GM18861 (cell line): Measurements from ENCODE around the gene OR13C5.
"Not testable (repeated sequence)": the region's sequence is repeated elsewhere in the genome, so short reads cannot be mapped to it uniquely, and the experiment has no call there.

Experiments used
- ATAC-seq: cut with Tn5 transposase; IDR thresholded peaks from one replicate; pipeline ENCODE4 v1.9.1; 2021; ENCODE audit not compliant: unreplicated experiment

OR13C5 gene, protein sequence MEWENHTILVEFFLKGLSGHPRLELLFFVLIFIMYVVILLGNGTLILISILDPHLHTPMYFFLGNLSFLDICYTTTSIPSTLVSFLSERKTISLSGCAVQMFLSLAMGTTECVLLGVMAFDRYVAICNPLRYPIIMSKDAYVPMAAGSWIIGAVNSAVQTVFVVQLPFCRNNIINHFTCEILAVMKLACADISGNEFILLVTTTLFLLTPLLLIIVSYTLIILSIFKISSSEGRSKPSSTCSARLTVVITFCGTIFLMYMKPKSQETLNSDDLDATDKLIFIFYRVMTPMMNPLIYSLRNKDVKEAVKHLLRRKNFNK

DNA sequence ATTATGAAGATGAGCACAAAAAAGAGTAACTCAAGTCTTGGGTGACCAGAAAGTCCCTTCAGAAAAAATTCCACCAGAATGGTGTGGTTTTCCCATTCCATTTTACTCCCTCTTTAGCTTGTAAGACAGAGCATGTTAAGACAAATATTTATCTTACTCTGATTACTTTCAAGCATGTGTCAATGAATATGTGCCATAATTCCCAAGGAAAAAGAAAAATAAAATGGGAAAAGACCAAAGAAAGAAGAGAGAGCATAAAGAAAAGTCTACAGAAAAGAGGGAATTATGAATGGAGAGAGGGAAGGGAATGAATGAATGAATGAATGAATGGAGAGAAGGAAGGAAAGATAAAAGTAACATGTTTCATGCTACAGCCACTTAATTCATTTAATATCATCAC, at the start of gene OR13C5:
TSS of gene OR13C5 (minus strand) at position 101 of the 400 bp plus-strand sequence. CDS start at position 101, 0 bp downstream.
- not testable (repeated sequence) for ATAC-seq

DNA sequence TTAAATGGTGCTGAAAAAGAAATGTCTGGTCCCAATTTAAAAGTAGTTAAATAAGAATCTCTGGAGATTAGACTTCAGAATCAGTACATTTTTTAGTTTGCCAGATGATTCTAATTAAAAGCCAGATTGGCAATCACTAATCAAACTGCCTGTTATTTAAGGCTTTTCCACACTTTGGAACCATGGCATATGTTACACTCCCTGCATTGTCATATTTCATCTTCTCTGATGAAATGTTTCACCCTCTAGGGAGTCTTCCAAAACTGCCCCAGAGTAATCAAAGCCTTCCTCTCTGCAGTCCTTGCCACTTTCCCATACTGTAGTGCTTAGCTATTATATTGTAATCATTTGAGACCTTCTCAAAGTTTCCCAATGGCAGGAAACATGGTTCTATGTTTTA, 36.2 kb upstream of the OR13C5 start:
- no peak for ATAC-seq

DNA sequence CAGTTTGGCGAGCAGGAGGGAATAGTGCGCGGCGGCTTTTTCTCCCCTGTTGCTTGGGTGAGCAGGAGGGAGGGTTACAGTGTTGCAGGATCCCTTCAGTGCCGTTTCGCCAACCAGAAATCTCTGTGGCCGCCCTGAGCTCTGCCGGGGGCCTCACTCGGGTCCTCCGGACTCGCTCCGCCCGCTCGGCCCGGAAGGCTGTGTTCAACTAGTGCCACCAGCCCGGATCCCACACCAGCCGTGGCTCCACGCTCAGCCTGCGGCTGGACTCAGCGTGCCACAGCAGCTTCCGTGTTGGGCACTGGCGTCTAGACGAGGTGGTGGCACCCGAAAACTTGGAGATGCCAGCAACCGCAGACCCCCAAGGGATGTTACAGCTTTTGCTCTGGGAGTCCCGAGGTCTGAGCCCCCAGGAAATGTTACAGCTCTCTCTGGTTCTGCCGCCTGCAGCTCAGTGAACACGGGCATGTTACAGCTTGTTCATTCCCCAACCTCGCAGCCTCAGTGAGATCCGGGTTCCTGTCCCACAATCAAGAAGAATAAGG, 34.8 kb upstream of the OR13C5 start:
- no peak for ATAC-seq

DNA sequence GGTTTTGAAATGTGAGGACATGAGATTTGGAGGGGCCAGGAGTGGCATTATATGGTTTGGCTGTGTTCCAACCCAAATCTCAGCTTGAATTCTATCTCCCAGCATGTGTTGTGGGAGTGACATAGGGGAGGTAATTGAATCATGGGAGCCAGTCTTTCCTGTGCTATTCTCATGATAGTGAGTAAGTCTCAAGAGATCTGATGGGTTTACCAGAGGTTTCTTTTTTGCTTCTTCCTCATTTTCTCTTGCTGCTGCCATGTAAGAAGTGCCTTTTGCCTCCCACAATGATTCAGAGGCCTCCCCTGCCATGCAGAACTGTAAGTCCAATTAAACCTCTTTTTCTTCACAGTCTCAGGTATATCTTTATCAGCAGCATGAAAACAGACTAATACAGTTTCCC, 26.8 kb upstream of the OR13C5 start:
- ATAC-seq: not testable (repeated sequence)

DNA sequence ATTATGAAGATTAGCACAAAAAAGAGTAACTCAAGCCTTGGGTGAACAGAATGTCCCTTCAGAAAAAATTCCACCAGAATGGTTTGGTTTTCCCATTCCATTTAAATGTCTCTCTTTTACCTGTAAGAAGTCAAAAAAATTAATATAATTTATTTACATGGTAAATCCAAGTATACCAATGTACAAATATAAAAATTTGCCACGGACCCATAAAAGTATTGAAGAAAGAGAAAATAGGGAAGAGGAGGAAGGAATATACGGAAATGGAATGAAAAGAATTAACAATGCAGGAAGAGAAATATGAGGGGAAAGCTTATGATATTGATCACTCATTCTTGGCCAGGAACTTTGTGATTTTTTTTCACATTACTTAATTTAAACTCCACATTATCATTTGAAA, 18.9 kb upstream of the OR13C5 start, which contains the start of gene OR13C9:
TSS of gene OR13C9 (minus strand) at position 101 of the 400 bp plus-strand sequence. CDS start at position 101, 0 bp downstream.
- ATAC-seq: no peak

DNA sequence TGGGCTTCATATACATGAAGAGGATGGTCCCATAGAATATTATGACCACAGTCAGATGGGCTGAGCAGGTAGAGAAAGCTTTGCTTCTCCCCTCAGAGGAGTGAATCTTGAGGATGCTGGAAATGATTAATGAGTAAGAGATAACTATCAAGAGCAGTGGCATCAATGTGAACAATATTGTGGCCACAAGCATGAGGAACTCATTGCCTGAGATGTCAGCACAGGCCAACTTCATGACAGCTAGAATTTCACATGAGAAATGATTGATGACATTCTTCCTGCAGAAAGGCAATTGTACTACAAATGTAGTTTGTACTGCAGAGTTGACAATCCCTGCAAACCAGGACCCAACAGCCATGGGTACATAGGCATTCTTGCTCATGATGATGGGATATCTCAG, 18.2 kb upstream of the OR13C5 start:
- ATAC-seq: no peak

DNA sequence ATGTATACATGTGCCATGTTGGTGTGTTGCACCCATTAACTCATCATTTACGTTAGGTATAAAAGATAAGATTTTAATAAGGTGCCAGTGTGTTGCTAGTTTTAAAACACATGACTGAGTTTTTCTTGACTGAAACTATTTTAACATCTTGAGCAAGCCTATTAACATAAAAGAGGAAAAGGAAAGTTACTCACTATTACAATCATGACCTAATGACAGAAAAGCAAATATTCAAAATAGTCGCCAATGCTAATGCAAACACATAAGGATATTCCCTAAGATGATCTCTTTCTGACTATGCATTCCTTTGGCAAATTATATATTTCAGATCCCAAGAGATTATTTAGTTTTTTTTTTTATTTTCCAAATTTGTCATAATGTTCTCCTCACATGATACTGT, 12.0 kb upstream of the OR13C5 start:
- ATAC-seq: no peak

DNA sequence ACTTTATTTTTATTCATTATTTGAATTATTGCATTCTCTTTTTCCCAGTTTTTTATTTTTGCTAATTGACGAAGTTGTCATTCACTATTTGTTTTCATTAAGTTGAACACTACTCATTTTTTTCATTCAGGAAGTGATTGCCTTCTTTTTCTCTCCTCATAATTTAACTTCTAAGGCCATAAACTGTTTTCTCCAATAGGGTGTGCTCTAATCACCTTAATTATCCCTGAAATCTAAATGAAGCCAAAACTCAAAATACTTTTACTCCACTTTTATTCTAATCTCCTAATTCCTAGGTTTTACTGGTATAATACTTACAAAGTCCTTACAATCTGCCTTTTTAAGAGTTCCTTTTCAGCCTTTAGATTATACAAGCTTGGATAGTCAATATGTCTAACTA, 9.1 kb upstream of the OR13C5 start:
- ATAC-seq: no peak

DNA sequence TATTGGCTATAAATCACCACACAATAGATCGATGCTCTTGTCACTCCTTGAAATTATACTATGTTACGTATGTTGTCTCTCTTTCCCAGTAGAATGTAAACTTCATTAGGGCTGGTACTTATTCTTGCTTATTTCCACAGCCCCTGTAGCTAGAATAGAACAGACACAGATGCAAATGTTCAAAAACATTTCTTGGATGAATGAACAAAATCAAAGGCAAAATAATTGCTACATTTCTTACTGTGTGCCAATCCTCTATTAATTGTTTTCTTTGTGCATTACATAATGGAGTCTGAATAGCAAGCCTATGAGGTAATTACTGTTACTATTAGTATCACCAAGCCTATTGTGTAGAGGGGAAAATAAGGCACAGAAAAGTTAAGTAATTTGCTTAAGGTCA, 6.9 kb upstream of the OR13C5 start:
- no peak for ATAC-seq

DNA sequence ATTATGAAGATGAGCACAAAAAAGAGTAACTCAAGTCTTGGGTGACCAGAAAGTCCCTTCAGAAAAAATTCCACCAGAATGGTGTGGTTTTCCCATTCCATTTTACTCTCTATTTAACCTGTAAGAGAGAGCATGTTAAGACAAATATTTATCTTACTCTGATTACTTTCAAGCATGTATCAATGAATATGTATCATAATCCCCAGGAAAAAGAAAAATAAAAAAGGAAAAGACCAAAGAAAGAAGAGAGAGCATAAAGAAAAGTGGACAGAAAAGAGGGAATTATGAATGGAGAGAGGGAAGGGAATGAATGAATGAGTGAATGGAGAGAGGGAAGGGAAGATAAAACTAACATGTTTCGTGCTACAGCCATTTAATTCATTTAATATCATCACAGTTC, 6.3 kb upstream of the OR13C5 start, which contains the start of gene OR13C2:
TSS of gene OR13C2 (minus strand) at position 101 of the 400 bp plus-strand sequence. CDS start at position 101, 0 bp downstream.
- not testable (repeated sequence) for ATAC-seq

DNA sequence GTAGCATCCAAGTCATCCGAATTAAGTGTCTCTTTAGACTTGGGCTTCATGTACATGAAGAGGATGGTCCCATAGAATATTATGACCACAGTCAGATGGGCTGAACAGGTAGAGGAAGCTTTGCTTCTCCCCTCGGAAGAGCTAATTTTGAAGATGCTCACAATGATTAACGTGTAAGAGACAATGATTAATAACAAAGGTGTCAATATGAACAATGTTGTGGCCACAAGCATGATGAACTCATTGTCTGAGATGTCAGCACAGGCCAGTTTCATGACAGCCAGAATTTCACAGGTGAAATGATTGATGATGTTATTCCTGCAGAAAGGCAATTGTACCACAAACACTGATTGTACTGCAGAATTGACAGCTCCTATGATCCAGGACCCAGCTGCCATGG, 5.6 kb upstream of the OR13C5 start:
- ATAC-seq: no peak

DNA sequence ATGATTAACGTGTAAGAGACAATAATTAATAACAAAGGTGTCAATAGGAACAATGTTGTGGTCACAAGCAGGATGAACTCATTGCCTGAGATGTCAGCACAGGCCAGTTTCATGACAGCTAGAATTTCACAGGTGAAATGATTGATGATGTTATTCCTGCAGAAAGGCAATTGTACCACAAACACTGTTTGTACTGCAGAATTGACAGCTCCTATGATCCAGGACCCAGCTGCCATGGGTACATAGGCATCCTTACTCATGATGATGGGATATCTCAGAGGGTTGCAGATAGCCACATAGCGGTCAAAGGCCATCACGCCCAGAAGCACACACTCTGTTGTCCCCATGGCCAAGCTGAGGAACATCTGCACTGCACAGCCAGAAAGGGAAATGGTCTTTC, 464 bp downstream of the OR13C5 start:
- not testable (repeated sequence) for ATAC-seq

DNA sequence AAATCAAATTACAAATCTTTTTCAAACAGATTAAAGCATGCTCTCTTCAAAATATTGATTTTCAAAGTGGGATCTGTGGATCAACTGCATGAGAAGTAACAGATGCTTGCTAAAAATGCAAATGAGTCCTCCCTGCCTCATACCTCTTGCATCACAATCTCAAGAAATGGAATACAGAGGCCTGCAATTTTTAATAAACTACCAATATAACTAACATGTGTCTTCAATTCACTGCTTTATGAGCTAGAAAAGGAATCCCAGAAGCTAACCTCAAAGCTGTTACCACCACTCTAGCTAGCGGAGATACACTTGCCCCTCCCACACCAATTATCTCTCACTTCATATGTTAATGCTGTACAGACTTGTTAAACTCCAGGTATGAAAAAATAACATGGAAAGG, 9.6 kb downstream of the OR13C5 start:
- ATAC-seq: no peak

DNA sequence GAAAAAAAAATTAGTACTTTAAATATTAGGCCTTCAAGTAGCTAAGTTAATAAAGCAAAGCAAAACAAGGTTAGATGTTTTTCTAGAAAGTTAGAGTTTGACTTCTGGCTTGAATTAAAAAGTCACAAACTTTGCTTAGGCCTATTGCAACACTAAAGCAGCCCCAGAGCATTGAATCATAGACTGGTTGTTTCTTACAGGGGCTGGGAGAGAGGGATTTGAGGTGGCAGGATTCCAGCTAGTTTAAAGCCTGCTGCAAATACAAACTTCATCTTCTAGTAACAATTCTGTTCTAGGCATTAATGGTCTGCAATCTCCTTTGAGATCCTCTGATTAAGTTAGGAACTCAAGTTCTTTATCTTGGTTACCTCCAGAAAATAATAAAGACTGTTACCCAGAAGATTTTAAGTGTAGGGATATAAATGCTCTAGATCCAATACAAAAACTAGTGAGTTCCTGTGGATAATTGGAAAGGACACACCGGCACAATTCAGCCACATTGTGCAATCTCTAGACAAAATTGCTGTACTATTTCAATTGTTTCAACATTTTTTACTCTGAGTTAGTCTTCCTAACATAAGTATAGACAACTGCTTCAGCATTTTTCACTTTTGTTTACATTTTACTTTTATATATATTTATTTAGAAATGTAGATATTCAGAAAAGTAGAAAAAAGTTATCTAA, 12.6 kb downstream of the OR13C5 start:
- ATAC-seq: no peak

DNA sequence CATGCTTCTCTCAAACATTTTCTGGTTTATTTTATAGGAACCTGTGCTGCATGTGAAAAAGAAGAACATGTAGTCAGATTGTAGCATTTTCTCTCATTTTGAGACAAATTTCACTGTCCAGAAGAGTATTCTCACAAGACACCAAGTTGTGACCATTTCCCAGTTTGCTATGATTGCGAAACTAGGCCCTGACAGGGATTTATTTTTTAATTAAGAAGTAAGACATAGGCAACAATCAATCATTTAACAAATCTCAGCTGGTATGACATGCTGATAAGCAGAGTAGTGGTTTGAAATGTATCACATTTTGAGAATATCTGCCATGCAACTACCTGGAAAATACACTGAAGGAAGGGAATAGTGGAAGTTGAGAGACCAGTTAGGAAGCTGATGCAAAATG, 18.7 kb downstream of the OR13C5 start:
- ATAC-seq: no peak

DNA sequence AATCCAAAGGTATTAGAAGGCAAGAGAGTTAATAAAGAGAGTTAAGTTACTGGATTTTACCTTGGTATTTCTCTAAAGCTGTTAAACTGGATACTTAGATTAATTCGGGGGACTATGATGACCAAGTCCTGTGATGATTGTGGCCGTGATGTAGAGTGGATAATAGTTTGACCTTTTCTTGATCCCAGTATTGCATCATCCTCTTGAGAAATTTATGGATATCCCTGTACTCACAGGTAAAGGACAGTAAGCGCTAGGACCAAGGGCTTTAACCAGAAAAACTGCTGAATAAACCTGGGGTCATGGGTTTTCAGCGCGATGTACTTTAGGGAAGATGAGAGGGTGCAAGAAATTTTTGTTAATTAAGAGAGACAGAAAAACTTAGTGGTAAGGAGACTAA, 21.9 kb downstream of the OR13C5 start:
- ATAC-seq: no peak

DNA sequence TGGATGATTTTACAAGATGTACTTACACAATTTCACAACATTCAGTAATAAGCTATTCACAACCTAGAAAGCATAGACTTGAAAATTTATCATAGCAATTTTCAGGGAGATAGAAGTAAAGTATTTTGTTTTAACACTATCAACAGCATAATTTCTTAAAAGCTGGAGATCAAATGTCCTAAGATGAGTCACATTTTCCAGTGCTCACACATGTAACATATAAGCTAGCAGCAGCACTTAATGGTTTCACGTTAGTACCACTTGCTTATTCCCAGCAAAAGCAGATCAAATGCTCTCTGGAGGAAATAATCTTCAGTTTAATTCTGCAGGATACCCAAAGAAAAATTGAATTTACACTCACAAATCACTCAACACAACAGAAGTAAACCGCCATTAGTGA, 23.8 kb downstream of the OR13C5 start:
- ATAC-seq: no peak

DNA sequence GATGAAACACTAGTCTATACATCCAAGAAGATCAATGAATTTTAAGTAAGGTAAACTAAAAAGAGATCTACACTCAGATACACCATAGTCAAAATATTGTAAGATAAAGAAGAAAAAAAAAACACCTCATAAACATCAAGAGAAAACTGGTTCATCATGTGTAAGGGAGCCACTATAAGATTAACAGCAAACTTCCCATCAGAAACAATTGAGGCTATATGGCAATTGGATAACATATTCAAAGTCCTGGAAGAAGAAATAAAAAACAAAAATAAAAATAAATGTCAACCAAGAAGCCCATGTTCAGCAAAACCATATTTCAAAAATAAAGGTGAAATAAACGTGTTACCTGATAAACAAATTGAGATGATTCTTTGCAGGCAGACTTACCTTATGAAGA, 26.6 kb downstream of the OR13C5 start:
- ATAC-seq: no peak

DNA sequence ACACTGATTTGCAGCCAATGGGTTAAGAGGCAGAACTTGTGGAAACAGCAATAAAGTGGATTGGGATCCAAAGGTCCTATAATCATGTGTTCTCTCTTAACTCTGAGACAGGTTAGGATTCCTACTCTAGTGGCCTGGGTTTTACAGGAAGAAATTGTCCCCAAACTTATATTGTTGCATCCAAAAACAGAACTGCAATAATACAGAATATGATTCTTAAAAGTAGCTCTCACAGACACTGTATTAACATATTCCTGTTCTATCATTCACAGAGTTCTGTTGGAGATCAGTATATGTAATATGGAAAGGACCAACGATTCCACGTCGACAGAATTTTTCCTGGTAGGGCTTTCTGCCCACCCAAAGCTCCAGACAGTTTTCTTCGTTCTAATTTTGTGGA, 30.3 kb downstream of the OR13C5 start, which contains the start of gene OR13C8:
TSS of gene OR13C8 (plus strand) at position 301 of the 400 bp plus-strand sequence. CDS start at position 301, 0 bp downstream.
- ATAC-seq: no peak

DNA sequence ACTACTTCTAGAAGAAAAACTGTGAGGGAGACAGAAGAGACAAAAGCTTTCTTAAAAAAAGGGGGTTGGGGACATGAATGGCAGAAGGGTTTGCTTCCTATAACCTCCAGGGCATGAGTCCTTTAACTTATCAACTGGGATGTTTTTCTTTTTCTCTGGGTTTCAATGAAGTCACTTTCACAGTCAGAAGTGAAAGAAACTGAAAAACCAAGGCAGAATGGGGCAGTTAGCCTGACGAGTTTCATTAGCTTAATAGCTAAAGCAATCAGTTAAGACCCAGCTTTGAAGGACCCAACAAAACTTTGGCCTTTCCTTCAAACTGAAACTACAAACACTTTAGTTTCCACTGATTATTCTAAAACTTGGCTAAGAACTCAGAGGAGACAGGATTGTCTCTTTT, 34.9 kb downstream of the OR13C5 start:
- no peak for ATAC-seq

DNA sequence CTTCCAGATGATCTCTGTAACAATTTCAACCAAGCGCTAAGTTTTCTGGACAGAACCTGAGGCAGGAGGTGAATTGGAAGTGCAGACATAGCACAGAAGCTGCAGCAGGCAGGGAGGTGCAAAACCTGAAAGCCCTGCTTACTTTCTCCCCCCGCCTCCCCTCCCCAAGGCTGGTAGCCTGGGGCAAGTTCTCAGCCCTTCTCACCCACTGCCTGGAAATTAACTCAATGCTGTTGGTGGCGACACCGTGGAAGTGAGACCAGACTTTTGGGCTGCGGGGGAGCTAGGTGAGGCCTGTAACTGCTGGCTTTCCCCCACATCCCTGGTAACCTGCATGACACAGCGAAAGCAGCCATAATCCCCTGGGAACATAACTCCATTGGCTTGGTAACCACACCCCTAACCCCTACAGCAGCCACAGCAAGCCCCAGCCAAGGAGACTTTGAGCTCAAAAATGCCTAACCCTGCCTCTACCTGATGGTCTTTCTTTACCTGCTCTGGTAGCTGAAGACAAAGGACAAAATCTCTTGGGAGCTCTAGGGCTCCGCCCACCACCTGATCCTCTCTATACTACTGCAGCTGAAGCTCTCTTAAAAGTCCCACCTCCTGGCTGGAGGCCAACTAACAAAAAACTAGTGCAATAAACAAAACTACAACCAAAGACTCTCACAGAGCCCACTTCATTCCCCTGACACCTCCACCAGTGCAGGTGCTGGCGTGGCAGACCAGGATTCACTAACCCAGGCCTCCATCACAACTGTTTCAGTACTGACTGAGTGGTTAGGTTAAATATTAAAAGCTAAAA, 42.2 kb downstream of the OR13C5 start:
- no peak for ATAC-seq
